GM19455 (cell line): ENCODE measurements around the gene ZNF530.
A peak's percentile ranks its signal among the peaks of the same experiment; 100 is the strongest.

ENCODE experiments used
- ATAC-seq: cut with Tn5 transposase; IDR thresholded peaks from one replicate; pipeline ENCODE4 v1.9.1; 2021; ENCODE audit not compliant: unreplicated experiment

ZNF530 gene

DNA sequence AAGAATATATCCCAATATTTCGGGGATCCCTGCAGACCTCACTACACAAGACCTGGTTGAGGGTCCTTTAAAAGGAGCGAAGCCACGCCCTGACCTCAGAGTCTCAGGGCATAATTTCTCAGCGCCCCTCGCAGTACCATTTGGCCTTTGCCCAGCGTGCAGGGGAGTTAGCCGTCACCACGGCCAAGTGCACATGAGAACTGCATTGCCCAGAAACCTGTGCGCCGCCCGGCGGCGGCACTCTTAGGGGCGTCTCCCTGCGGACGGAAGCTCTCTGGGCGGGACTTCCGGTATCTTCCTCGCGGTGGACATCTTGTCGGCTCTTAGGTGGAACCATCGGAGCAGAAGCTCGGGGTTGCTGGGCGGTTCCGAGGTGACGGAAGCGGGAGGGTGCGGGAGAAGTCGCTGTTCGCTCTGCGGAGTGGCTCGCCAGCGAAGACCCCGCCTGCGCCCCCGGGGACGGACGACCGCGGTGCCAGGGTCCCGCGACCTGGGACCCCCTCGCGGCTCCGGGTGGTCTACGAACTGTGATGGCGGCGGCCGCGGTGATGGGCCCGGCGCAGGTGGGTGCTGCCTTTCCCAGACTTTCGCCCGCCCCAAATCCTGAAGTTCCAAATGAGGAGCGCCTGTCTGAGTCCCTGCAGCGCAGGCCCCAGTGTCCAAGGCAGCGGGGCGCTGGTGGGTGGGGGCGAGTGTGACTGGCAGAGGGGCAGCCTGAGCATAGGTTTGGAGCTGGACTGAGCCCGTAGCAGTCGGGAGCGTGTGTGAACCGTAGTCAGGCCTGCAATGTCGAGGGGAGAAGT lies 14.5 kb downstream of the ZNF530 start, which contains the start of gene ZNF134:
Gene ZNF134, plus strand, starts transcription at position 302 of the 803 bp plus-strand sequence. CDS start 5,227 bp downstream, outside the sequence.
- ATAC-seq, result peak; percentile 89

DNA sequence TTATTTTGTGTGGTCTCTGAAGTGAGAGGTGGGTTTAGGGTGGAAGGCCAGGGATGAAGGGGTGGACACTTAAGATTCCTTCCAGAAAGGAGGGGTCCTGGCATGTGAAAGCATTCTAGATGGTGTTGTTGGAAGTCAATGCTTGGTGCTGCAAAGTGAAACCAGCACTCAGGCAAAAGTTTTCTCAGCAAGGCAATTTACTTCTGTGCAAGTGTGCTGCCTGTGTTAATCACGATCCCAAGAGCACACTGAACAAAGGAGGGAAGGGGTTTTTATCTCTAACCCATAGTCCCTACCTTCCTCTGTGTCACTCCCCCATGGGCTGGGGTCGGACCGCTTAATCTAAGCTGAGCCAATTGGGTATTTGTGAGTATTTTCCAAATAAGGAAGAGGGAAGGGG lies 15.7 kb downstream of the ZNF530 start:
- ATAC-seq, result no peak

DNA sequence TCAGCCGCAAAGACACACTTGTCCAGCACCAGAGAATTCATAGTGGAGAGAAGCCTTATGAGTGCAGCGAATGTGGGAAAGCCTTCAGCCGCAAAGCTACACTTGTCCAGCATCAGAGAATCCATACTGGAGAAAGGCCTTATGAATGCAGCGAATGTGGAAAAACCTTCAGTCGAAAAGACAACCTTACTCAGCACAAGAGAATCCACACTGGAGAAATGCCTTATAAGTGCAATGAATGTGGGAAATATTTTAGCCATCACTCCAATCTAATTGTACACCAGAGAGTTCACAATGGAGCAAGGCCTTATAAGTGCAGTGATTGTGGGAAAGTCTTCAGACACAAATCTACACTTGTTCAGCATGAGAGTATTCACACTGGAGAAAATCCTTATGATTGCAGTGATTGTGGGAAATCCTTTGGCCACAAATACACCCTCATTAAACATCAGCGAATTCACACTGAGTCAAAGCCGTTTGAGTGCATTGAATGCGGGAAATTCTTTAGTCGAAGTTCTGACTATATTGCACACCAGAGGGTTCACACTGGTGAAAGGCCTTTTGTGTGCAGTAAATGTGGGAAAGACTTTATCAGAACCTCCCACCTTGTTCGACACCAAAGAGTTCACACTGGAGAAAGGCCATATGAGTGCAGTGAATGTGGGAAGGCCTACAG lies 21.1 kb downstream of the ZNF530 start:
- ATAC-seq, result no peak

DNA sequence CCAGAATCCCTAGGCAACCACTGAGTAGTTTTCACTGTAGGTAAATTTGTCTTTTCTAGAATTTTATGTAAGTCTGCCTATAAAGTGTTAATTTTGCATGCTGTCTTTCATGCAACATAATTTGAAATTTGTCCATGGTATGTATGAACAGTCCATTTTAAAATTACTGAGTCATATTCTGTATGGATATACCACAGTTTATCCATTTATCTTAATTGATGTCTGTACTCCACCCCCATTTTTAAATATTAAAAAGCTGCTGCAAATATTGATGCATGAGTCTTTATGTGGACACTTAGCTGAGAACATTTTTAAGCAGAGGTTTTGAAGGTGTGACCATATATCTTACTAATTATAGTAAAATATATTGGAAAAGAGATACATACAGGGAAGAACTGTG lies 23.4 kb downstream of the ZNF530 start:
- ATAC-seq, result no peak

DNA sequence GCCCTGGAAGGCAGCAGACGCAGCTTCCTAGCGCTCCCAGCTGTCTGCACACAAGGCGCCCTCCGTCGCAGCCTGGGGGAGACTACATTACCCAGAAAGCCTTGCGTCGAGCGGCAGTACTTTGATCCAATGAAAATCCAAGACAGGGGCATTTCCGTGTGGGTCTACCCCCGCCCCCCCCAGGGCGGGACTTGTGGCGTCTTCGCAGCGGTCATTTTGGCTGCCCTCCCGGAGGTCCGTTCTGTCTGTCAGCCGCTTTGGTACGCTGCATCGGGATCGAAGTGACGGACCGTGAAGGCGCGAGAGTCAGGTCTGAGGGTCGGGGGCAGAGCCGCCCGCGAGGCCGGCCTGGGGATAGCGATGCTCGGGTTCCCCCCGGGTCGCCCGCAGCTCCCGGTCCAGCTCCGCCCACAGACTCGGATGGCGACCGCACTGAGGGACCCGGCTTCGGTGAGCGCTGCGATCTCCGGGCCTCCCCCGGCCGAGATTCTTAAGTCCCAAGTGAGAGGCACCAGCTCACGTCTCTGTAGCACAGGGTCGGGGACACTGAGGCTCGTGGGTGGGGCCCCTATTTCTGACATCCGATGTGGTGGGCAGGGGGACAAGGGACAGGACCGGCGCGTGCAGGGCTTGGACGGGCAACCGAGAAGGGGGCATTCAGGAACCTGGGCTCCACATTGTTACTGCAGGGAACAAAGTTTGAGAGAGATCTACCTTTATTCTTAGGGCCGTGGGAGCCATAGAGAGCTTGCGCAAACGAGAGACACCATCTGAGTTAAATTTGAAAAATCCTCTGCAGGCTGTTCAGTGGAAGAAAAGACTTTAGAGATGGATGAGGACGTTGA lies 33.5 kb downstream of the ZNF530 start, which contains the start of gene ZNF211:
Gene ZNF211, plus strand, starts transcription at position 182 of the 845 bp plus-strand sequence. Its CDS starts 179 bp downstream, at position 361.
- ATAC-seq, result peak; percentile 94

DNA sequence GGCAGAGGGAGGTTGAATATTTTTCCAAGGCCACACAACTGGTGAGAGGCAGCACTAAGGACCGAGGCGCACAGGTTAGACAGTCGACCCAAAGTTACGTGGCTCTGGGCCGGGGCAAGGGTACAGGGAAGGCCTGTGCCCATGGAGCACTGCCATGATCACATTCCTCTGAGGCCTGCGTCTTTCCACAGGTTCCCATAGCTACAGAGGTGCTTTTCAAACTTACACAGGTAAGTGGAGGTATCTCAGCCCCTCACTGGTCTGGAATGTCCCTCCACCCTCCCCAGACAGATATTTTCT lies 34.1 kb downstream of the ZNF530 start:
- ATAC-seq, result no peak

DNA sequence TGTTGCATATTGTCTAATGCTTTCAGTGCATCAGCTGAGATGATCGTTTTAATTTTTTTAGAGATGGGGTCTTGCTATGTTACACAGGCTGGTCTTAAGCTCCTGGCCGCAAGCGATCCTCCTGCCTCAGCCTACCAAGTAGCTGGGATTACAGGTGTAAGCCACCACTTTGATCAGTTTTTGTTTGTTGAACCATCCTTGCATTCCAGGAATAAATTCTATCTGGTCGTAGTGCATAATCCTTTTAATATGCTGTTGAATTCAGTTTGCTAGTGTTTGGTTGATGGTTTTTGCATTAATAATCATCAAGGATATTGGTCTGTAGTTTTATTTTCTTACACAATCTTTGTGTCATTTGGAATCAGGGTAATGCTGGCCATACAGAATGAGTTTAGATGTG lies 37.7 kb downstream of the ZNF530 start:
- ATAC-seq, result no peak

DNA sequence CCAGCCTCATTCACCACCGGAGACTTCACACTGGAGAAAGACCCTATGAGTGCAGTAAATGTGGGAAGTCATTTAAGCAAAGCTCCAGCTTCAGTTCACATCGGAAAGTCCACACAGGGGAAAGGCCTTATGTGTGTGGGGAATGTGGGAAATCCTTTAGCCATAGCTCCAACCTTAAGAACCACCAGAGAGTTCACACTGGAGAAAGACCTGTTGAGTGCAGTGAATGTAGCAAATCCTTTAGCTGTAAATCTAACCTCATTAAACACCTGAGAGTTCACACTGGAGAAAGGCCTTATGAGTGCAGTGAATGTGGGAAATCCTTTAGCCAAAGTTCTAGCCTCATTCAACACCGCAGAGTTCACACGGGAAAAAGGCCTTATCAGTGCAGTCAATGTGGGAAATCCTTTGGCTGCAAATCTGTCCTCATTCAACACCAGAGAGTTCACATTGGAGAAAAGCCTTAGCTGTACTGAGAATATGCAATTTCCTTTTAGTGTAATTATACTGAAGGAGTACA lies 42.1 kb downstream of the ZNF530 start:
- no peak for ATAC-seq

DNA sequence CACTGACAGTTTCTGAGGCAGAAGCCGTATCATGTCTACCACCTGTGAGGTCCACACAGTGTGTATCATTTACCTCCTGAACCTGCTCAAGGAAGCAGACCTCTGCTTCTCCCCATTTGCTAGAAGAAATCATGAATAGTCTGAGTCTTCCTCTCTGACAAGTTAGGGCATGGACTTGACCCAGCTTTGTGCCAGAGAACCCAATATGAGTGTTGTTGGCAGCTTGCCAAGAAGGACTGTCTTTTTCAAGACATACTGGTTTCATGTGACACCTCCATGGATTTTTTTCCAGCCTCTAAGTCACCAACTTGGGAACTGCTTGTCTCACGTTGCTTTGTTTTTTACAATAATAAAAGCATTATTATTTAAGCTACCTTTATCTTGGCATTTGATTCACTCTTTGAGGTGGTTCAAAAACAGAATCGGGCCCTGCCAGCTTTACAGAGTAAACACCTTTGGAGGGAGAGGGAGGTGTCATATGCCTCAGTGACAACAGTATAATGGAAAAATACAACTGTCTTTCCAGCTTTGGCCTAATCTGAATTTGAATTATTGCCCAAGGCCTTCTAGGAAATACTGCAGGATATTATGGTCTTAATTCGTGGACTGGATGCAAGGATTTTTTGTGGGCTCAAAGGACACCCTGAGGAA lies 42.8 kb downstream of the ZNF530 start:
- ATAC-seq, result no peak

DNA sequence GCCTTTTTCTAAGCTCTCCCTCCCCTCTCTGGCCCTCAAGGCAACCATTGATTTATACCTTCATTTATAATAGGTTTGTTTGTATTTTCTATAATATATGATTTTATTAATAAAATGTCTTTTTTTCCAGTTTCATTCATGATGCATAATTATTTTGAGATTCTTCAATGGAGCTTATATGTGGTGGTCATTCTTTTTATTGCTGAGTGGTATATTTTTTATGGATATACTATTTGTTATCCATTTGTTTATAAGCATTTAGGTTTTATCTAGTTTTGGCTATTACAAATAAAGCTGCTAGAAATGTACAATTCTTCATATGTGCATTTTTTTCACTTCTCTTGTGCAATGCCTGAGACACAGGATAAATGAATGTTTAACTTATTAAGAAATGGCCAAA lies 44.0 kb downstream of the ZNF530 start:
- no peak for ATAC-seq

DNA sequence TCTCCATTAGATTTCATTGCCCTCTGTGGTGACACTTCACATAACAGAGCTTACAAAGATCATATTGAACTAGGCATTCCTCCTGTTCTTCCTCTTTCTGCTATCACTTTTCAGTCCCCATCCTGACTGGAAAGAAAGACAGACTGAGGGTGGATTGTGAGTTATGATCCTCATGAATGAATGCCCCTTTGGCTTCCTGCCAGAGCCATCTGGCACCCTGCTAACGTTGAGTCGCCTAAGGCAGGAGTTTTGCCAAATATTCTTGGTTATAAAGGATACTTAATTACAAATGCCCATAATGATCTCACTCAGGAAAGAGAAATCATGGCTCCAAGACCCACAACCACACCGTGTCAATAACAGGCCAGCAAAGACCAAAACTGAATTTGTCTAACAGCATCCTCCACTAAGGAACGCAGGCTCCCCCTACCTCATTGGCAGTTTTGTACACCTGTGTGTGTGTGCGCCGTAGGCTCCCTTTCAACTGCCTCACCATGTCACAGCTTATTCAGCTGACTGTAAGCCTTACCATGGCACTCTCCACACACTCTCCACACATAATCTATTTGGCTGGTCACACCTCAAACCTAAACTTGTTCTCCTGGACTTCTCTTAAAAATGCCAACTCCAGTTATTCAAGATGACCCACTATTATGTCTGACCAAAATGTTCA lies 48.8 kb downstream of the ZNF530 start:
- no peak for ATAC-seq

DNA sequence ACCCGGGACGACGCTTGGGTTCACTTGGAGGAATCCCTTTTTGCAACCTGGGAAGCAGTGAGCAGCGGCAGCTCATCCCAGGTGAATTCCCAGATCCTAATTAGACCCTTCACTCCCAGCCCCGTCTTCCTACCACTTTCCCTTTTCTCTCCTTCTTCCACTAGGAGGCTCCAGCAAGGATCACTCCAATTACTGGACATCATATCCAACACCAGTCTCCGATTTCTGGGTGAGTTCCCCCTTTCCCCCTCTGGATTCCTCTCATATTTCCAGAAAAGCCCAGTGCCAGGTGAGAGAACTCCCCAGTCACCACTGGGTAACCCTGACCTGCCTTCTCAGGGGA lies 51.9 kb downstream of the ZNF530 start:
- ATAC-seq, result no peak

DNA sequence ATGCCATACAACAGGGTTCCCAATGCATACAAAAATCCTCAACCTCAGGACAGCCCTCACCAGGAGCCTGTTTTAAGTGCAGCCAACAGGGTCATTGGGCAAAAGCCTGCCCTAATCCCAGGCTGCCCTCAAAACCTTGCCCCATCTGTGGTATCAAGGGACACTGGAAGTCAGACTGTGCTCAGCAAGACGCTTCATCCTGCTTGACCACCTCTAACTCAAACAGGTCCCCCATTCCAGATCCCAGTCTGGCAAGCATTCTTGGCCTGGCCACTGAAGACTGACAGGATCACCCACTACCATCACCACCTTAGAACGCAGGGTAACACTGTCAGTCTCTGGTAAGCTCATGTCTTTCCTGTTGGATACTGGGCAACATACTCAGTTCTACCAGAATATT lies 54.0 kb downstream of the ZNF530 start:
- ATAC-seq, result no peak

DNA sequence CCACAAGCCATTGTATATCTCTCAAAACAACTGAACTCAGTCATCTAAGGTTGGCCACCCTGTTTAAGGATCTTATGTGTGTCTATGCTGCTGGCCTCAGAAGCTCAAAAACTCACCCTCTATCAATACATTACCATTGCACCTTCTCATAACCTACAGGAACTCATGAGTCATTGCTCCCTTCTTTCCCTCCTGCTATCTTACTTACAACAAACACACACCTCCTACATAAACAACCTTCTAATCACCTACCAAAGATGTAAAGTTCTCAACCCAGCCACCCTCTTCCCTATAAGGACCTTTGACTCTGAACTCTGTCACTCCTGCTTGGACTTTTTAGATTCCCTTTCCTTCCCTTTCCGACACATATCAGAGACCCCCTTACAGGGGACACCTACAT lies 55.8 kb downstream of the ZNF530 start:
- ATAC-seq, result no peak

DNA sequence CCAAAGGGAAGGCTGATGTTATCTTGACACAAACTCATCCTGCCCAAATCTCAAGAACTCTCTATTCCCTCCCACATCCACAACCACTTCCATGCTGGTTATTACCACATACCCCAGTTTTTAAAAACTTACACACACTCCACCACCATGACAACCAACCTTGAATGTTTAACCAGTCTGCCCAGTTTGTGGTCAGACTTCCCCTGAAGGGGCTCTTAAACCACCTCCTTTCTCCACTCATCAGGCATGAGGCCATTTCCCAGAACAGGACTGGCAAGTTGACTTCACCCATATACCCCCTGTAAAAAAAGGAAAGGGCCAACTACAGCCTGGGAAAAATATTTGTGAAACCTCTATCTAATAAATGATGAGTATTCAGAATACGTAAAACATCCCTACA lies 56.7 kb downstream of the ZNF530 start:
- ATAC-seq, result no peak
